PC-3 (cell line): ENCODE results near the gene NAPG. TPM values are rescaled to one million over a fixed set of nuclear protein-coding genes. Genes with fewer than 3 reads are reported as not detected.
"Not testable (repeated sequence)": the region's sequence is repeated elsewhere in the genome, so short reads cannot be mapped to it uniquely, and the experiment has no call there.

Experiments used
- ATAC-seq: fragments of 200-7000 bp; cut with Tn5 transposase; 2 replicates; pipeline ENCODE4 v1.9.1; 2020; ENCODE audit warnings: mild to moderate bottlenecking, moderate library complexity
- BruUV-seq: library from RNA; stranded (reverse); fragments of 400-500 nt; replicated peaks from 2 replicates; lab custom pipeline; 2021; lab: Mats Ljungman, UMichigan
- CTCF ChIA-PET: fragments of 300-600 bp; sonication (Branson Sonifier 250); formaldehyde crosslinking; loops from one replicate; lab custom pipeline; 2022; ENCODE audit warnings: antibody characterized with exemption; lab: Charles Lee
- POLR2A ChIA-PET: fragments of 300-600 bp; sonication (Branson Sonifier 250); formaldehyde crosslinking; loops from one replicate; lab custom pipeline; 2022; ENCODE audit warnings: antibody characterized with exemption; ENCODE audit not compliant: unreplicated experiment; lab: Charles Lee
- DNase-seq: peaks from one replicate; pipeline ENCODE4 v3.0.0-alpha.2; 2015
- H2AFZ ChIP-seq: fragments of 300-600 bp; sonication (generic); 2 replicates; pipeline ENCODE4 v1.6.0; 2016; ENCODE audit warnings: antibody characterized with exemption, low read length
- H3F3A ChIP-seq: fragments of 300-600 bp; sonication (generic); one replicate; pipeline ENCODE4 v1.6.0; 2017; ENCODE audit warnings: antibody characterized with exemption, low read length, control low read depth, mild to moderate bottlenecking; ENCODE audit not compliant: unreplicated experiment
- H3K27ac ChIP-seq: fragments of 300-600 bp; sonication (generic); 2 replicates; pipeline ENCODE4 v1.5.1; 2016; ENCODE audit warnings: mild to moderate bottlenecking, low read length
- H3K27me3 ChIP-seq: fragments of 300-600 bp; sonication (generic); 2 replicates; pipeline ENCODE4 v1.6.1; 2016; ENCODE audit warnings: low read length, mixed read lengths
- H3K36me3 ChIP-seq: fragments of 300-600 bp; sonication (generic); 2 replicates; pipeline ENCODE4 v1.6.1; 2016; ENCODE audit warnings: low read depth, mixed run types, low read length, mixed read lengths
- H3K4me1 ChIP-seq: fragments of 300-600 bp; sonication (generic); 2 replicates; pipeline ENCODE4 v1.5.1; 2016; ENCODE audit warnings: low read length; ENCODE audit not compliant: insufficient read depth
- H3K4me2 ChIP-seq: fragments of 300-600 bp; sonication (generic); 2 replicates; pipeline ENCODE4 v1.6.0; 2016; ENCODE audit warnings: low read length
- H3K4me3 ChIP-seq: fragments of 300-600 bp; sonication (generic); 2 replicates; pipeline ENCODE4 v1.5.1; 2016; ENCODE audit warnings: mild to moderate bottlenecking, low read length, mixed read lengths
- H3K79me2 ChIP-seq: fragments of 300-600 bp; sonication (generic); 2 replicates; pipeline ENCODE4 v1.6.1; 2017; ENCODE audit warnings: low read length, mixed read lengths
- H3K9ac ChIP-seq: fragments of 300-600 bp; sonication (generic); 2 replicates; pipeline ENCODE4 v1.6.0; 2016; ENCODE audit warnings: mild to moderate bottlenecking, low read length
- H3K9me2 ChIP-seq: fragments of 300-600 bp; sonication (generic); replicated peaks from 2 replicates; pipeline ENCODE4 v1.6.1; 2016; ENCODE audit warnings: mixed run types, low read length, mixed read lengths
- H3K9me3 ChIP-seq: fragments of 300-600 bp; sonication (generic); 2 replicates; pipeline ENCODE4 v1.6.1; 2016; ENCODE audit warnings: low read length, mixed read lengths
- H4K20me1 ChIP-seq: fragments of 300-600 bp; sonication (generic); 2 replicates; pipeline ENCODE4 v1.6.1; 2016; ENCODE audit warnings: low read length, mixed read lengths
- EZH2 ChIP-seq: fragments of 300-600 bp; sonication (generic); IDR thresholded peaks from one replicate; pipeline ENCODE4 v1.6.1; 2017; ENCODE audit warnings: antibody characterized with exemption, mild to moderate bottlenecking, low read length; ENCODE audit not compliant: unreplicated experiment
- EZH2phosphoT487 ChIP-seq: fragments of 300-600 bp; sonication (generic); IDR thresholded peaks from 2 replicates; pipeline ENCODE4 v1.6.1; 2018; ENCODE audit warnings: mild to moderate bottlenecking, antibody characterized with exemption, low read length, borderline replicate concordance
- intact Hi-C: fragments of 100-400 bp; cut with micrococcal nuclease; formaldehyde crosslinking; loops from 2 replicates; pipeline ENCODE4 v1.9.0; 2023
- total RNA-seq: library from RNA; depleted of rRNA; stranded (reverse); fragments of >200 nt; gene quantifications from 2 replicates; pipeline ENCODE4 v1.2.3, GENCODE V29; 2014
- TF ChIP-seq, protein P1 (sequence below): fragments of 300-600 bp; sonication (generic); conservative IDR thresholded peaks from 2 replicates; pipeline ENCODE4 v1.5.1; 2017; ENCODE audit warnings: antibody characterized with exemption, low read depth, mild to moderate bottlenecking, low read length

Gene NAPG
- total RNA-seq, 1 experiment from 2014 or later: 24.7 TPM

DNA sequence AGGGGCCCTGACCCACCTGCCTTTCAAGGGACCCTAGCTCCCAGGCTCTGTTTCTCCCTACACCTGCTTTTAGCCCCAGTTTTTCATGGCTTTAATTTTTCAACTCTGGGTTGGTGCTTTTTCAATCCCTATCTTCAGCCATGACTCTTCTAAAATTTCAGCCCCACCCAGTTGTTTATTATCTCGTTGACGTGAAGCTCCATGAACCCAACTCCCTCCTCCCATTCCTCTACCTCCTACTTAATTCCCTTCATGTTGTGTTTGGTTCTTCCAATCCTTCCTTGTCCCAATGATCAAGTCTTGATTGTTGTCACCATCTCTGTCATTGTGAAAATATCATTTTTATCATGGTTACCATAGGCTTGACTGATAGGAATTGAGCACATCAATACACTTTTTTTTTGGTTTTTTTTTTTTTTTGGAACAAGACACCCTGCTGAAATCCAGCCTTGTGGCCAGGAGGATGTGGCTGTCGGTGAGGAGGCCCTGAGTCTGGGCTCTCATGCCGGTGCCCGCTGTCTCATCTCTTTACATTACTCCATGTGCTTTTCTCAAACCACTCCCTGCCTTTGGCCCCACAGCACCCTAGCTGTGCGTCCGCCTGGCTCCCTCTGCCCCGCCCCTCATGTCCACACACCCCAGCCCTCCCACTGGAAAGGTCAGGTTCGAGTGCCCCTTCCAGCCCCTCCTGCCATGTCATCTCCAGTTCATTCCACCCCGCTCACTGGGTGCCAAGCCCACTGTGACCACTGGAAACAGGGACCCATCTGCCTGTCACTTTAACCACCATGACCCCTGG is 39.3 kb downstream of the NAPG start:
- H3K4me2 ChIP-seq: no peak overlapping the region
- TF ChIP-seq, protein P1, sequence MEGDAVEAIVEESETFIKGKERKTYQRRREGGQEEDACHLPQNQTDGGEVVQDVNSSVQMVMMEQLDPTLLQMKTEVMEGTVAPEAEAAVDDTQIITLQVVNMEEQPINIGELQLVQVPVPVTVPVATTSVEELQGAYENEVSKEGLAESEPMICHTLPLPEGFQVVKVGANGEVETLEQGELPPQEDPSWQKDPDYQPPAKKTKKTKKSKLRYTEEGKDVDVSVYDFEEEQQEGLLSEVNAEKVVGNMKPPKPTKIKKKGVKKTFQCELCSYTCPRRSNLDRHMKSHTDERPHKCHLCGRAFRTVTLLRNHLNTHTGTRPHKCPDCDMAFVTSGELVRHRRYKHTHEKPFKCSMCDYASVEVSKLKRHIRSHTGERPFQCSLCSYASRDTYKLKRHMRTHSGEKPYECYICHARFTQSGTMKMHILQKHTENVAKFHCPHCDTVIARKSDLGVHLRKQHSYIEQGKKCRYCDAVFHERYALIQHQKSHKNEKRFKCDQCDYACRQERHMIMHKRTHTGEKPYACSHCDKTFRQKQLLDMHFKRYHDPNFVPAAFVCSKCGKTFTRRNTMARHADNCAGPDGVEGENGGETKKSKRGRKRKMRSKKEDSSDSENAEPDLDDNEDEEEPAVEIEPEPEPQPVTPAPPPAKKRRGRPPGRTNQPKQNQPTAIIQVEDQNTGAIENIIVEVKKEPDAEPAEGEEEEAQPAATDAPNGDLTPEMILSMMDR: no peak
- TF ChIP-seq EZH2phosphoT487: no peak
- TF ChIP-seq EZH2: no peak
- H4K20me1 ChIP-seq: no peaks in the 10 kb centered on the region
- no peak for DNase-seq
- no peak overlapping the region for H3K9ac ChIP-seq
- no peak overlapping the region for H2AFZ ChIP-seq
- intact Hi-C loops: loop anchor here (5.0 to 10.0 kb wide), 3 partner anchors 32 to 290 kb away; no protein-coding TSS in a partner anchor
- H3K9me3 ChIP-seq: no peaks in the 10 kb centered on the region
- no peaks in the 10 kb centered on the region for H3F3A ChIP-seq
- no peaks in the 10 kb centered on the region for H3K36me3 ChIP-seq
- no peaks in the 10 kb centered on the region for H3K9me2 ChIP-seq
- BruUV-seq: no TSS peak
- no peak overlapping the region for H3K27ac ChIP-seq
- CTCF ChIA-PET: no interaction called here
- H3K79me2 ChIP-seq: no peaks in the 10 kb centered on the region
- ATAC-seq: no peak
- H3K4me3 ChIP-seq: no peak overlapping the region
- H3K4me1 ChIP-seq: peaks cover 11% of the 10 kb centered on the region
- POLR2A ChIA-PET: no interaction called here
- H3K27me3 ChIP-seq: no peaks in the 10 kb centered on the region

DNA sequence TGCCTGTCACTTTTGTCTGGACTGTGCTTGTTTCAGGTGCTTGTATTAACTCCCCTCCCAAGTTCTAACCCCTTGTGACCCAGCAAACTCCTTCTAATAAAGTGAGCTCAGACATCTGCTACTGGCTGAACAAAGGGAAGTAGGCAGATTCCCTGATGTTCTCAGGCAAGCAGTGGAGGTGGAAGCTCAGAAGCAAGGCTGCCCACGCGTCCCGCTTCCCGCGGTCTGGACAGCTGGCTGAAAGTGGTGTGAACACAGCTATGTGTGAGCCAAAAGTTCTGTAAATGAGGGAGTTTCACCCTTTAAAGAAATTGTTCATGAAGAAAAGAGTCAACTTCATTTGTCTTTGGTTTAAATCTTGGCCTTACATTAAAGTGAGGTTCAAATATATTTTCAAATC is 40.0 kb downstream of the NAPG start:
- Histone ChIP-seq H2AFZ (no peak overlapping the region), H3K9ac (no peak overlapping the region), H3F3A (no peaks in the 10 kb centered on the region), H3K9me2 (no peaks in the 10 kb centered on the region), H3K4me1 (peaks cover 11% of the 10 kb centered on the region), H3K79me2 (no peaks in the 10 kb centered on the region), H3K27me3 (no peaks in the 10 kb centered on the region), H3K4me3 (no peak overlapping the region), H3K4me2 (no peak overlapping the region), H3K27ac (no peak overlapping the region), H3K9me3 (no peaks in the 10 kb centered on the region), H4K20me1 (no peaks in the 10 kb centered on the region), H3K36me3 (no peaks in the 10 kb centered on the region)
- no peak for ATAC-seq
- intact Hi-C loops: loop anchor here (10.0 kb wide), 1 partner anchor 289 kb away; no protein-coding TSS in a partner anchor
- BruUV-seq: no TSS peak
- ChIA-PET CTCF (no interaction called here), POLR2A (no interaction called here)
- DNase-seq: no peak
- TF ChIP-seq, protein P1: no peak
- no peak for TF ChIP-seq EZH2
- no peak for TF ChIP-seq EZH2phosphoT487

DNA sequence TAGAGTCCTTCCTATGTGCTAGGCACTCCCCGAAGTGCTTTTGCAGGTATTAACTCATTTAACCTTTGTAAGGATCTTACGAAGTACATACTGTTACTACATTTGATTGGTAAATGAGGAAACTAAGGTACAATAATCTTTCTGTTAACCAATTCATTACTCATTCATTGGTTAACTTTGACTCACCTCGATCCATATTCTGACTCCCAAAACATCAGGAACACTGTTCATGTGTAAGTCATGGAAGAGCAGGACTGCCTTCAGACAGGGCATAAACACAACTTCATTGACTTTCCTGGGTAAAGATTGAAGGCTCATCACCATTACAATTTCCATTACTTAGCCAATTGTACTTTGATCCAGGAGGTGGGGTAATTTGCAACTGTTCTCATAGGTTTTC is 40.6 kb downstream of the NAPG start:
- CTCF ChIA-PET: no interaction called here
- Histone ChIP-seq H3K79me2 (no peaks in the 10 kb centered on the region), H3K9me3 (no peaks in the 10 kb centered on the region), H3K9me2 (no peaks in the 10 kb centered on the region), H3K4me1 (peaks cover 11% of the 10 kb centered on the region), H3K36me3 (no peaks in the 10 kb centered on the region), H3K9ac (no peak overlapping the region), H3K4me3 (no peak overlapping the region), H4K20me1 (no peaks in the 10 kb centered on the region), H3F3A (no peaks in the 10 kb centered on the region), H3K27me3 (no peaks in the 10 kb centered on the region), H3K27ac (no peak overlapping the region), H3K4me2 (no peak overlapping the region), H2AFZ (no peak overlapping the region)
- ATAC-seq (no peak), DNase-seq (no peak)
- no TSS peak for BruUV-seq
- POLR2A ChIA-PET: no interaction called here
- TF ChIP-seq EZH2: no peak
- TF ChIP-seq, protein P1: no peak
- no peak for TF ChIP-seq EZH2phosphoT487
- intact Hi-C loops: loop anchor here (10.0 kb wide), 1 partner anchor 288 kb away; no protein-coding TSS in a partner anchor

DNA sequence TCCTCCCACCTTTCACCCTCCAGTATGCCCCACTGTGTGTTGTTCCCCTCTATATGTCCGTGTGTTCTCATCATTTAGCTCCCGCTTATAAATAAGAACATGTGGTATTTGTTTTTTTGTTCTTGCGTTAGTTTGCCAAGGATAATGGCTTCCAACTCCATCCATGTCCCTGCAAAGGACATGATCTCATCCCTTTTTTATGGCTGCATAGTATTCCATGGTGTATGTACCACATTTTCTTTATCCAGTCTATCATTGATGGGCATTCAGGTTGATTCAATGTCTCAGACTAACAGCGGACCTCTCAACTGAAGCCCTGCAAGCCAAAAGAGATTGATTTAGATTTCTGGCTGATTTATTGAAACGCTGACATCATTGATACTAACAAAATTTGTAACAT is 44.1 kb downstream of the NAPG start:
- H3K27me3 ChIP-seq, CTCF ChIA-PET, H3K79me2 ChIP-seq, ATAC-seq, H3K4me1 ChIP-seq, H3K9me2 ChIP-seq, H3K27ac ChIP-seq, H3K4me2 ChIP-seq, H3F3A ChIP-seq, H2AFZ ChIP-seq, DNase-seq, BruUV-seq, H3K9me3 ChIP-seq, H3K9ac ChIP-seq, H3K36me3 ChIP-seq, H4K20me1 ChIP-seq, H3K4me3 ChIP-seq: not testable (repeated sequence)
- POLR2A ChIA-PET: interaction anchor here (0.6 kb wide), 1 partner anchor 9 kb away, joined by 3 read pairs; no protein-coding TSS in a partner anchor
- intact Hi-C loops: loop anchor here (10.0 kb wide), 1 partner anchor 285 kb away; no protein-coding TSS in a partner anchor
